Left ventricle myocardium superior (tissue), 1 donor: ENCODE results near the gene NPPA. TPM values are rescaled to one million over a fixed set of nuclear protein-coding genes. Genes with fewer than 3 reads are reported as not detected.
A peak's percentile ranks its signal among the peaks of the same experiment; 100 is the strongest.
"Not testable (repeated sequence)": the region's sequence is repeated elsewhere in the genome, so short reads cannot be mapped to it uniquely, and the experiment has no call there.

ENCODE experiments used
- ATAC-seq: fragments of 200-7000 bp; cut with Tn5 transposase; one replicate; pipeline ENCODE4 v1.9.1; 2020; ENCODE audit warnings: mild to moderate bottlenecking, moderate library complexity
- DNase-seq: peaks from one replicate; pipeline ENCODE4 v3.0.0-alpha.2; 2020
- intact Hi-C: fragments of 100-400 bp; cut with micrococcal nuclease; formaldehyde crosslinking; loops from one replicate; pipeline ENCODE4 v1.11.0; 2022
- long read RNA-seq: library from polyadenylated mRNA; unstranded; transcript quantifications from one replicate; pipeline ENCODE4 v2.0.0, GENCODE V29; 2021
- total RNA-seq: library from RNA; stranded (reverse); fragmentation: NEBNext Ultra II Directional; extraction: Animal tissue kit (Norgen Biotek cat#: 25700); gene quantifications from one replicate; pipeline ENCODE4 v1.2.1, GENCODE V29; 2021
- donor health status: DM: no; HTN: yes; CAD: no; lungs with severe emphysema.

The NPPA gene
- 5.5 TPM for total RNA-seq
- long read RNA-seq, partial matches to known transcripts = 0 of 4 reads
- long read RNA-seq, other reads (novel, unspliced or antisense) = 0 of 4 reads

GRCh38 chr1:11847667-11848372, at the start of gene NPPA:
Gene NPPA (minus strand): TSS chr1:11847783. CDS start chr1:11847684, 99 bp downstream.
- no peak for DNase-seq
- intact Hi-C loops = no loop called here
- ATAC-seq = peak; percentile 40

- ATAC-seq, DNase-seq, intact Hi-C loops: not testable (repeated sequence)
These were observed 46.9 kb upstream of the NPPA start for GRCh38 chr1:11894501-11894900.

GRCh38 chr1:11893907-11894251, 46.3 kb upstream of the NPPA start:
- peak; percentile 92 for ATAC-seq
- intact Hi-C loops = no loop called here
- peak; percentile 78 for DNase-seq

- no peak for ATAC-seq
These were observed 44.0 kb upstream of the NPPA start for GRCh38 chr1:11891433-11892186.

GRCh38 chr1:11888877-11889208, 41.3 kb upstream of the NPPA start:
- intact Hi-C loops = no loop called here
- ATAC-seq (no peak), DNase-seq (no peak)

More at GRCh38 chr1:11891433-11892186, 44.0 kb upstream of the NPPA start:
- no peak for DNase-seq
- intact Hi-C loops = loop anchor here (2.0 kb wide), 1 partner anchor 53 kb away; no protein-coding TSS in a partner anchor

GRCh38 chr1:11888206-11888876, 40.8 kb upstream of the NPPA start:
- no peak for ATAC-seq
- intact Hi-C loops = no loop called here
- DNase-seq = no peak

- ATAC-seq = no peak
- DNase-seq = no peak
- intact Hi-C loops = no loop called here
These were observed 40.1 kb upstream of the NPPA start for GRCh38 chr1:11887666-11888007.

GRCh38 chr1:11886986-11887665, 39.5 kb upstream of the NPPA start:
- intact Hi-C loops = no loop called here
- peak; percentile 83 for ATAC-seq
- DNase-seq = peak; percentile 88

GRCh38 chr1:11885916-11886315, 38.3 kb upstream of the NPPA start:
- peak; percentile 74 for DNase-seq
- intact Hi-C loops = no loop called here
- peak; percentile 26 for ATAC-seq

GRCh38 chr1:11882814-11883538, 35.4 kb upstream of the NPPA start:
- ATAC-seq = peak; percentile 73

GRCh38 chr1:11881749-11882441, 34.3 kb upstream of the NPPA start:
- ATAC-seq (no peak), DNase-seq (no peak)
- intact Hi-C loops = no loop called here

More at GRCh38 chr1:11882814-11883538, 35.4 kb upstream of the NPPA start:
- peak; percentile 93 for DNase-seq
- intact Hi-C loops = no loop called here

GRCh38 chr1:11880911-11881748, 33.5 kb upstream of the NPPA start:
- ATAC-seq = peak; percentile 86
- intact Hi-C loops = no loop called here
- DNase-seq = peak; percentile 93

GRCh38 chr1:11880181-11880575, 32.6 kb upstream of the NPPA start:
- intact Hi-C loops = no loop called here
- ATAC-seq = no peak
- peak; percentile 39 for DNase-seq

- DNase-seq (no peak), ATAC-seq (no peak)
- intact Hi-C loops = no loop called here
These were observed 32.0 kb upstream of the NPPA start for GRCh38 chr1:11879311-11880180.

- intact Hi-C loops = no loop called here
- ATAC-seq (no peak), DNase-seq (no peak)
These were observed 31.3 kb upstream of the NPPA start for GRCh38 chr1:11878891-11879190.

GRCh38 chr1:11878081-11878890, 30.7 kb upstream of the NPPA start:
- ATAC-seq = no peak
- intact Hi-C loops = no loop called here
- DNase-seq = no peak
